ENCODE data around the gene KIAA1614.
"Not testable (repeated sequence)": the region's sequence is repeated elsewhere in the genome, so short reads cannot be mapped to it uniquely, and the experiment has no call there.

Gene KIAA1614

DNA sequence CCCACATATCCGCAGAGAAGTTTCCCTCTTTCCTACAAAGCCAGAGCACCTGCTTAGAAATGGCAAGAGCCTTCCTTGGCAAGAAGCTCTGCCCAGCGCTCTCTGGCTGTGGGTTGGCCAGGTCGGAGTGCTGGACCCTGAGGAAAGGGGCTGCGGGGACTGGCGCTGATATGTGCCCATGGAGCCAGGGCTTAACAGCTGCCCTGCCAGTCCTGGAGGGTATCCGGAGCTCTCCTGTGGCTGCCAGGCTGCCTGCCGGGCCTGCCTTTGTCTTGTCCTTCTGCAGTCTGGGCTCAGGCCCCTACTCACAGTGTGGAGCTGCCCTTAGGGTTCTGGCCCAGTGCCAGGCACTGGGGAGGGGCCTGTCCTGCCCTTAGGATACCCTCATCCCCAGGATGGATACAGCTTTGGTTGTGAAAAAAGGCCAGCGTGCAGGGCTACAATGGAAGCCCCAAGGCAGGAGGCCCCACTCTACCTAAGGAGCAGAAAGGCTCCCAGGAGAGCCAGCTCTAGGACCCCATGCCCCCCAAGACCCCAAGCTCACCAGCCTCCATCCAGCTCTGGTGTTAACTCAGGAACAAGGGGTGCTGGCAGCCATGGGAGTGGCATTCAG is 43.4 kb downstream of the KIAA1614 start:
- Histone ChIP-seq H3K36me3 (ENCODE audit: control insufficient read depth, insufficient read depth, low read length) (no peaks in the 10 kb centered on the region), H3K9me3 (ENCODE audit: control insufficient read depth, low read length) (no peaks in the 10 kb centered on the region), H3K4me3 (ENCODE audit: insufficient read depth, low read depth, low read length, poor library complexity, severe bottlenecking) (no peak overlapping the region), H3K27ac (ENCODE audit: insufficient read depth, low read length, poor library complexity, severe bottlenecking) (no peak overlapping the region), H3K4me1 (ENCODE audit: control insufficient read depth, insufficient read depth, low read length, poor library complexity, severe bottlenecking) (peaks cover 4% of the 10 kb centered on the region), H3K27me3 (replicated peaks; ENCODE audit: control insufficient read depth, insufficient read depth, low read length, poor library complexity, severe bottlenecking) (no peaks in the 10 kb centered on the region)
- no peak for DNase-seq

- H3K36me3 ChIP-seq (ENCODE audit: control insufficient read depth, insufficient read depth, low read length); H3K27ac ChIP-seq (ENCODE audit: insufficient read depth, low read length, poor library complexity, severe bottlenecking); H3K4me3 ChIP-seq (ENCODE audit: insufficient read depth, low read depth, low read length, poor library complexity, severe bottlenecking); H3K4me1 ChIP-seq (ENCODE audit: control insufficient read depth, insufficient read depth, low read length, poor library complexity, severe bottlenecking); DNase-seq; H3K27me3 ChIP-seq (replicated peaks; ENCODE audit: control insufficient read depth, insufficient read depth, low read length, poor library complexity, severe bottlenecking); H3K9me3 ChIP-seq (ENCODE audit: control insufficient read depth, low read length): not testable (repeated sequence)
These were observed 46.9 kb downstream of the KIAA1614 start for GRCh38 chr1:180959620-180960019.

- Histone ChIP-seq H3K27ac (ENCODE audit: insufficient read depth, low read length, poor library complexity, severe bottlenecking) (no peak overlapping the region), H3K9me3 (ENCODE audit: control insufficient read depth, low read length) (no peaks in the 10 kb centered on the region), H3K4me3 (ENCODE audit: insufficient read depth, low read depth, low read length, poor library complexity, severe bottlenecking) (no peak overlapping the region), H3K36me3 (ENCODE audit: control insufficient read depth, insufficient read depth, low read length) (no peaks in the 10 kb centered on the region), H3K27me3 (replicated peaks; ENCODE audit: control insufficient read depth, insufficient read depth, low read length, poor library complexity, severe bottlenecking) (no peaks in the 10 kb centered on the region), H3K4me1 (ENCODE audit: control insufficient read depth, insufficient read depth, low read length, poor library complexity, severe bottlenecking) (no peaks in the 10 kb centered on the region)
- no peak for DNase-seq
These were observed 48.9 kb downstream of the KIAA1614 start for GRCh38 chr1:180961622-180962021.

GRCh38 chr1:180962178-180962577 is 49.5 kb downstream of the KIAA1614 start:
- no peak overlapping the region for H3K4me3 ChIP-seq (ENCODE audit: insufficient read depth, low read depth, low read length, poor library complexity, severe bottlenecking)
- H3K36me3 ChIP-seq (ENCODE audit: control insufficient read depth, insufficient read depth, low read length) = no peaks in the 10 kb centered on the region
- no peaks in the 10 kb centered on the region for H3K27me3 ChIP-seq (replicated peaks; ENCODE audit: control insufficient read depth, insufficient read depth, low read length, poor library complexity, severe bottlenecking)
- H3K27ac ChIP-seq (ENCODE audit: insufficient read depth, low read length, poor library complexity, severe bottlenecking) = no peak overlapping the region
- H3K4me1 ChIP-seq (ENCODE audit: control insufficient read depth, insufficient read depth, low read length, poor library complexity, severe bottlenecking) = no peaks in the 10 kb centered on the region
- DNase-seq = no peak
- no peaks in the 10 kb centered on the region for H3K9me3 ChIP-seq (ENCODE audit: control insufficient read depth, low read length)

DNA sequence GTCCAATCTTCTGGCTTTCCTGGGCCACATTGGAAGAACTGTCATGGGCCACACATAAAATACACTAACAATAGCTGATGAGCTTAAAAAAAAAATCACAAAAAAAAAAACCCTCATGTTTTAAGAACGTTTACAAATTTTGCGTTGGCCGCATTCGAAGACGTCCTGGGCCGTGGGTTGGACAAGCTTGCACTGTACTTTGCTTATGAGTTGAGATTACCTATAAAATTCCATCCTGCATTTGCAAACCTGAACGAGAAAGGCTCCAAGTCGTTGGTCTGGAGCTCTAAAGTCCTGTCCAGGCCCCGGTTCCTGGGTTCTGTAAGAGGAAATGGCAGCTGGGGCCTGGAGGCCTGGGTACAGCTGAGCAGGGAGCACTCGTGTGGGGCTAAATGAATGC is 51.4 kb downstream of the KIAA1614 start:
- no peaks in the 10 kb centered on the region for H3K27me3 ChIP-seq (replicated peaks; ENCODE audit: control insufficient read depth, insufficient read depth, low read length, poor library complexity, severe bottlenecking)
- H3K27ac ChIP-seq (ENCODE audit: insufficient read depth, low read length, poor library complexity, severe bottlenecking) = no peak overlapping the region
- no peaks in the 10 kb centered on the region for H3K36me3 ChIP-seq (ENCODE audit: control insufficient read depth, insufficient read depth, low read length)
- no peaks in the 10 kb centered on the region for H3K4me1 ChIP-seq (ENCODE audit: control insufficient read depth, insufficient read depth, low read length, poor library complexity, severe bottlenecking)
- DNase-seq = no peak
- H3K9me3 ChIP-seq (ENCODE audit: control insufficient read depth, low read length) = no peaks in the 10 kb centered on the region
- H3K4me3 ChIP-seq (ENCODE audit: insufficient read depth, low read depth, low read length, poor library complexity, severe bottlenecking) = no peak overlapping the region

DNA sequence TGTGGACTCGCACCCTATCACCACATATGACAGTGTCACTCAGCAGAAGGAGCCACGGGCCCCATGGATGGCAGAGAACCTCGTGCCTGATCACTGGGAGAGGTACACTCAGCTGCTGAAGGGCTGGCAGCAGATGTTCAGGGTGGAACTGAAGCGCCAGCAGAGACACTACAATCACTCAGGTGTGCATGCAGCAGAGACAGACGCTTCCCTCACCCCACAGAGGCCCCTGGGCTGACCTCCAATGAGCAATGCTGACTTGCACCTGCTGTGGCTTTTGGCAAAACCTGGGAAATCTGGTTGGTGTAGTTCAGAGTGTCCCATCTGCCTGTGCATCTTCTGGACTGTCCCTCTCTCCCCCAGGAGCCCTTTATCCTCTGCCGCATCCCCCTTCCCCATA is 51.9 kb downstream of the KIAA1614 start:
- Histone ChIP-seq H3K9me3 (ENCODE audit: control insufficient read depth, low read length) (no peaks in the 10 kb centered on the region), H3K4me3 (ENCODE audit: insufficient read depth, low read depth, low read length, poor library complexity, severe bottlenecking) (no peak overlapping the region), H3K36me3 (ENCODE audit: control insufficient read depth, insufficient read depth, low read length) (no peaks in the 10 kb centered on the region), H3K27me3 (replicated peaks; ENCODE audit: control insufficient read depth, insufficient read depth, low read length, poor library complexity, severe bottlenecking) (no peaks in the 10 kb centered on the region), H3K27ac (ENCODE audit: insufficient read depth, low read length, poor library complexity, severe bottlenecking) (no peak overlapping the region), H3K4me1 (ENCODE audit: control insufficient read depth, insufficient read depth, low read length, poor library complexity, severe bottlenecking) (no peaks in the 10 kb centered on the region)
- DNase-seq = no peak

DNA sequence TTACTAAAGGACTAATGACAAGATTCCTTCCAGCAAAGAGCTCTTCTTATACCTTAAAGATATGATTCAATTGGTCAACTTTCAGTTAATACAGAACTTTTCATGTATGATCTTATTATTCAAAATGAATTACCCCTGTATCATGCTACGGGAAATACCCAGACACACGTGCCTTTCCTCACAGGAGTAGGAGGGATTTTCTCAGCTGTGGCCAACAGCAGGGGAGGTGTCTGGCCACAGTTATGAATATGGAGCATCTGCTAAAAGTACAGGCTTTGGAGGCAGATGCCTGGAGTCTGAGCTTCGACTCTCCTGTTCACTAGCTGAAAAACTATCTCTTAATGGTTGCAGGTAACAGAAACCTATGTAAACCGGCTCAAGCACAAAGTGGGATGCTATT is 53.6 kb downstream of the KIAA1614 start:
- DNase-seq = no peak
- peaks cover 6% of the 10 kb centered on the region for H3K36me3 ChIP-seq (ENCODE audit: control insufficient read depth, insufficient read depth, low read length)

DNA sequence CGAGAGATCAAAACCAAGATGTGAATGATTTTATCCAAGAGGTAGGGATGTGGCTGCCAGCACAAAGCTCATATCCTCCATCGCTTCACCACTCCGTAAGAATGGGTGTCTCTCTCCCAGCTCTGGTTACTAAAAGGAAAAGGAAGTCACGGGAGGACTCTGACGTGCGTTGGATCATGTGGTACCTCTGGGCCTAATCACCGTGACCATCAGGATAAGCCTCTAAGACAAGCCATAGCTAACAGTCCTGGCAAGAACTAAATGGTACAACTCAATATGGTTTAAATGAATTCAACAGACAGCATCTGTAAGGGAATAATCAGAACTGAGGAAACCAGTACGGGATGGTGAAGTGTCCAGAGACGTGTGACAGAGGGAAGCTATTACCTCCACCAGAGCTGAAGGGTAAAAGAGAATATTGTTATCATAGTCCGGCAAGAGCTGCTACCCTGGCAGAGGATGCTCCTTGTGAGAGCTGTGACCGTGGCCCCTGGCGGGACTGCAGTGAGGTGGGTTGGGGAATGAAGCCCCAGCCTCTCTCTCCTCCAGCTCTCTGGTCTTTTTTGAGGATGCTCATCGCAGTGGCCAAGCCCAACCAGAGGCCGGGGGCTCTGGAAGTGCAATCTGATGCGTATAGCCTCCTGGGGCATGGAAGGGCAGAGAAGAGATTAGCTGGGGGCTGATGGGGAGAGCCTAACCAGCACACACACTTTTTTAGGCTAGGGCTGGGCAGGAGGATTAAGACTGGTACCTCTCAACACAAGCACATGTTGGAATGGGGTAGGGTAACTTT is 54.2 kb downstream of the KIAA1614 start:
- Histone ChIP-seq H3K4me3 (ENCODE audit: insufficient read depth, low read depth, low read length, poor library complexity, severe bottlenecking) (no peak overlapping the region), H3K36me3 (ENCODE audit: control insufficient read depth, insufficient read depth, low read length) (peaks cover 12% of the 10 kb centered on the region), H3K4me1 (ENCODE audit: control insufficient read depth, insufficient read depth, low read length, poor library complexity, severe bottlenecking) (no peaks in the 10 kb centered on the region), H3K27me3 (replicated peaks; ENCODE audit: control insufficient read depth, insufficient read depth, low read length, poor library complexity, severe bottlenecking) (no peaks in the 10 kb centered on the region), H3K27ac (ENCODE audit: insufficient read depth, low read length, poor library complexity, severe bottlenecking) (no peak overlapping the region), H3K9me3 (ENCODE audit: control insufficient read depth, low read length) (no peaks in the 10 kb centered on the region)
- DNase-seq = no peak

More for the DNA sequence above, 53.6 kb downstream of the KIAA1614 start:
- H3K4me3 ChIP-seq (ENCODE audit: insufficient read depth, low read depth, low read length, poor library complexity, severe bottlenecking) = no peak overlapping the region
- H3K9me3 ChIP-seq (ENCODE audit: control insufficient read depth, low read length) = no peaks in the 10 kb centered on the region
- no peaks in the 10 kb centered on the region for H3K27me3 ChIP-seq (replicated peaks; ENCODE audit: control insufficient read depth, insufficient read depth, low read length, poor library complexity, severe bottlenecking)
- no peaks in the 10 kb centered on the region for H3K4me1 ChIP-seq (ENCODE audit: control insufficient read depth, insufficient read depth, low read length, poor library complexity, severe bottlenecking)
- no peak overlapping the region for H3K27ac ChIP-seq (ENCODE audit: insufficient read depth, low read length, poor library complexity, severe bottlenecking)

- H3K36me3 ChIP-seq (ENCODE audit: control insufficient read depth, insufficient read depth, low read length) = peaks cover 14% of the 10 kb centered on the region
- H3K4me3 ChIP-seq (ENCODE audit: insufficient read depth, low read depth, low read length, poor library complexity, severe bottlenecking) = no peak overlapping the region
- DNase-seq = no peak
- no peaks in the 10 kb centered on the region for H3K4me1 ChIP-seq (ENCODE audit: control insufficient read depth, insufficient read depth, low read length, poor library complexity, severe bottlenecking)
- H3K27ac ChIP-seq (ENCODE audit: insufficient read depth, low read length, poor library complexity, severe bottlenecking) = no peak overlapping the region
- no peaks in the 10 kb centered on the region for H3K9me3 ChIP-seq (ENCODE audit: control insufficient read depth, low read length)
- H3K27me3 ChIP-seq (replicated peaks; ENCODE audit: control insufficient read depth, insufficient read depth, low read length, poor library complexity, severe bottlenecking) = no peaks in the 10 kb centered on the region
These were observed 54.9 kb downstream of the KIAA1614 start for GRCh38 chr1:180967558-180967957.

DNA sequence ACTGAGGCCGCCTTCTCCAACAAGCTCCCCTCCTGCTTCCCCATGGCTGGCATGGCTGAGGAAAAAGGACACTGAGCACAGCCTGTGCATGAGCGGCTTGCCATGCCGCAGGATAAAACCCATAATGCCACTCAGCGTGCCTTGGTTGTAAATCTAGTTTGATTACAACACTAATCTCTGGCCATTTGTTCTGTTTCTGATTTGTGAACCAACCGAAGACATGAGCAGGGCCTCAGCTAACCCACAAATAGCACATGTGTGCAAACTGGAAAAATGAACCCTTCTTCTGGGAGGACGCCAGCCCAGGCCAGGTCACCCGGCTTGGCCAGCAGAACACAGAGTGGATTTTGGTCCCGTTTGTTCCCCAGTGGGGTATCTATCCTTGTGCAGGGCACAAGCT is 56.1 kb downstream of the KIAA1614 start:
- not testable (repeated sequence) for H3K9me3 ChIP-seq (ENCODE audit: control insufficient read depth, low read length); H3K4me1 ChIP-seq (ENCODE audit: control insufficient read depth, insufficient read depth, low read length, poor library complexity, severe bottlenecking); H3K27me3 ChIP-seq (replicated peaks; ENCODE audit: control insufficient read depth, insufficient read depth, low read length, poor library complexity, severe bottlenecking); DNase-seq; H3K4me3 ChIP-seq (ENCODE audit: insufficient read depth, low read depth, low read length, poor library complexity, severe bottlenecking); H3K27ac ChIP-seq (ENCODE audit: insufficient read depth, low read length, poor library complexity, severe bottlenecking)
- H3K36me3 ChIP-seq (ENCODE audit: control insufficient read depth, insufficient read depth, low read length) = peaks cover 18% of the 10 kb centered on the region

Data from effector memory CD4-positive, alpha-beta T cell (primary cell).